Measurements from ENCODE around the gene YWHAG.

Gene YWHAG

GRCh38 chr7:76359111-76359977, 553 bp upstream of the YWHAG start:
- H3K4me1 Mint-ChIP-seq: peaks cover 41% of the 10 kb centered on the region
- no peaks in the 10 kb centered on the region for H3K27me3 Mint-ChIP-seq
- H3K9me3 Mint-ChIP-seq: no peaks in the 10 kb centered on the region
- peak overlapping the region; percentile 100 for H3K4me3 Mint-ChIP-seq
- H3K27ac Mint-ChIP-seq: peak overlapping the region; percentile 97
- H3K36me3 Mint-ChIP-seq: peaks cover 26% of the 10 kb centered on the region

- H3K9me3 Mint-ChIP-seq: no peaks in the 10 kb centered on the region
- peaks cover 38% of the 10 kb centered on the region for H3K4me1 Mint-ChIP-seq
- H3K4me3 Mint-ChIP-seq: peak overlapping the region; percentile 100
- no peaks in the 10 kb centered on the region for H3K27me3 Mint-ChIP-seq
- peaks cover 26% of the 10 kb centered on the region for H3K36me3 Mint-ChIP-seq
- peak overlapping the region; percentile 98 for H3K27ac Mint-ChIP-seq
Observed at GRCh38 chr7:76358011-76358480, 745 bp downstream of the YWHAG start.

GRCh38 chr7:76357475-76358010, 1.2 kb downstream of the YWHAG start:
- Mint-ChIP-seq H3K36me3 (peaks cover 26% of the 10 kb centered on the region), H3K27ac (peak overlapping the region; percentile 98), H3K27me3 (no peaks in the 10 kb centered on the region), H3K4me1 (peaks cover 41% of the 10 kb centered on the region), H3K4me3 (peak overlapping the region; percentile 100), H3K9me3 (no peaks in the 10 kb centered on the region)

GRCh38 chr7:76356823-76357222, 2.0 kb downstream of the YWHAG start:
- no peak overlapping the region for H3K27ac Mint-ChIP-seq
- H3K4me3 Mint-ChIP-seq: peak overlapping the region; percentile 100
- H3K36me3 Mint-ChIP-seq: peaks cover 26% of the 10 kb centered on the region
- H3K4me1 Mint-ChIP-seq: peaks cover 48% of the 10 kb centered on the region
- H3K9me3 Mint-ChIP-seq: no peaks in the 10 kb centered on the region
- no peaks in the 10 kb centered on the region for H3K27me3 Mint-ChIP-seq

GRCh38 chr7:76356115-76356514, 2.7 kb downstream of the YWHAG start:
- Mint-ChIP-seq H3K4me1 (peaks cover 55% of the 10 kb centered on the region), H3K36me3 (peaks cover 27% of the 10 kb centered on the region), H3K27ac (peak overlapping the region; percentile 56), H3K27me3 (no peaks in the 10 kb centered on the region), H3K9me3 (no peaks in the 10 kb centered on the region), H3K4me3 (peak overlapping the region; percentile 63)

- Mint-ChIP-seq H3K4me1 (peaks cover 64% of the 10 kb centered on the region), H3K4me3 (peak overlapping the region; percentile 49), H3K36me3 (peaks cover 29% of the 10 kb centered on the region), H3K27me3 (no peaks in the 10 kb centered on the region), H3K27ac (peak overlapping the region; percentile 23), H3K9me3 (no peaks in the 10 kb centered on the region)
Observed at GRCh38 chr7:76354981-76355730, 3.6 kb downstream of the YWHAG start.

GRCh38 chr7:76354516-76354915, 4.3 kb downstream of the YWHAG start:
- Mint-ChIP-seq H3K9me3 (no peaks in the 10 kb centered on the region), H3K27me3 (no peaks in the 10 kb centered on the region), H3K4me3 (no peak overlapping the region), H3K4me1 (peaks cover 67% of the 10 kb centered on the region), H3K27ac (no peak overlapping the region), H3K36me3 (peaks cover 31% of the 10 kb centered on the region)

GRCh38 chr7:76353744-76354143, 5.0 kb downstream of the YWHAG start:
- Mint-ChIP-seq H3K27ac (no peak overlapping the region), H3K4me1 (peaks cover 71% of the 10 kb centered on the region), H3K9me3 (no peaks in the 10 kb centered on the region)

GRCh38 chr7:76352193-76352592, 6.6 kb downstream of the YWHAG start:
- Mint-ChIP-seq H3K27me3 (no peaks in the 10 kb centered on the region), H3K27ac (no peak overlapping the region), H3K4me1 (peaks cover 74% of the 10 kb centered on the region), H3K4me3 (no peak overlapping the region), H3K9me3 (no peaks in the 10 kb centered on the region), H3K36me3 (peaks cover 30% of the 10 kb centered on the region)

More at GRCh38 chr7:76353744-76354143, 5.0 kb downstream of the YWHAG start:
- Mint-ChIP-seq H3K36me3 (peaks cover 34% of the 10 kb centered on the region), H3K4me3 (no peak overlapping the region), H3K27me3 (no peaks in the 10 kb centered on the region)

- peaks cover 39% of the 10 kb centered on the region for H3K36me3 Mint-ChIP-seq
- H3K4me3 Mint-ChIP-seq: peak overlapping the region; percentile 57
- no peaks in the 10 kb centered on the region for H3K9me3 Mint-ChIP-seq
- H3K4me1 Mint-ChIP-seq: peaks cover 76% of the 10 kb centered on the region
- no peaks in the 10 kb centered on the region for H3K27me3 Mint-ChIP-seq
- no peak overlapping the region for H3K27ac Mint-ChIP-seq
Observed at GRCh38 chr7:76351372-76351771, 7.4 kb downstream of the YWHAG start.

GRCh38 chr7:76349313-76349885, 9.4 kb downstream of the YWHAG start:
- H3K36me3 Mint-ChIP-seq: peaks cover 32% of the 10 kb centered on the region
- H3K9me3 Mint-ChIP-seq: no peaks in the 10 kb centered on the region
- H3K4me3 Mint-ChIP-seq: peak overlapping the region; percentile 33
- no peak overlapping the region for H3K27ac Mint-ChIP-seq
- H3K4me1 Mint-ChIP-seq: peaks cover 73% of the 10 kb centered on the region
- no peaks in the 10 kb centered on the region for H3K27me3 Mint-ChIP-seq

- no peaks in the 10 kb centered on the region for H3K9me3 Mint-ChIP-seq
- H3K4me1 Mint-ChIP-seq: peaks cover 83% of the 10 kb centered on the region
- peak overlapping the region; percentile 63 for H3K4me3 Mint-ChIP-seq
- no peaks in the 10 kb centered on the region for H3K27me3 Mint-ChIP-seq
- H3K36me3 Mint-ChIP-seq: peaks cover 40% of the 10 kb centered on the region
- H3K27ac Mint-ChIP-seq: peak overlapping the region; percentile 81
Observed at GRCh38 chr7:76347710-76348109, 11.1 kb downstream of the YWHAG start.

GRCh38 chr7:76346778-76347177, 12.0 kb downstream of the YWHAG start:
- peak overlapping the region; percentile 89 for H3K27ac Mint-ChIP-seq
- peaks cover 44% of the 10 kb centered on the region for H3K36me3 Mint-ChIP-seq
- H3K9me3 Mint-ChIP-seq: no peaks in the 10 kb centered on the region
- peak overlapping the region; percentile 63 for H3K4me3 Mint-ChIP-seq
- H3K4me1 Mint-ChIP-seq: peaks cover 83% of the 10 kb centered on the region
- no peaks in the 10 kb centered on the region for H3K27me3 Mint-ChIP-seq

GRCh38 chr7:76346097-76346496, 12.7 kb downstream of the YWHAG start:
- Mint-ChIP-seq H3K27me3 (no peaks in the 10 kb centered on the region), H3K27ac (peak overlapping the region; percentile 73), H3K4me3 (no peak overlapping the region), H3K9me3 (no peaks in the 10 kb centered on the region), H3K36me3 (peaks cover 42% of the 10 kb centered on the region), H3K4me1 (peaks cover 82% of the 10 kb centered on the region)

GRCh38 chr7:76343931-76344321, 14.9 kb downstream of the YWHAG start:
- Mint-ChIP-seq H3K36me3 (peaks cover 43% of the 10 kb centered on the region), H3K9me3 (no peaks in the 10 kb centered on the region), H3K27me3 (no peaks in the 10 kb centered on the region), H3K27ac (no peak overlapping the region), H3K4me1 (peaks cover 80% of the 10 kb centered on the region), H3K4me3 (no peak overlapping the region)
